ENCODE results near the gene DISP3.
"Not testable (repeated sequence)": the region's sequence is repeated elsewhere in the genome, so short reads cannot be mapped to it uniquely, and the experiment has no call there.

DISP3 gene

DNA sequence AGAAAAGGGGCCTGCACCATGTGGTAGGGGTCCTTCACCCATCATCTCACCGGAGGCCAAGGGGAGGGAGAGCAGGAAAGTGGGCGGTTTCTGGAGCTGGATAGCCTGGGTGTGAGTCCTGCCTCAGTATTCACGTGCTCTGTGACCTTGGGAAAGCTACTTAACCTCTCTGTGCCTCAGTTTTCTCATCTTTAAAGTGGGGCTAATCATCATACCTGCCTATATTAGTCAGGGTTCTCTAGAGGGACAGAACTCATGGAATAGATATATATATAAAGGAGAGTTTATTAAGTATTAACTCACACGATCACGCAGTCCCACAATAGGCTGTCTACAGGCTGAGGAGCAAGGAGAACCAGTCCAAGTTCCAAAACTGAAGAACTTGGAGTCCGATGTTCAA is 96.6 kb downstream of the DISP3 start:
- TF ChIP-seq, protein P1, sequence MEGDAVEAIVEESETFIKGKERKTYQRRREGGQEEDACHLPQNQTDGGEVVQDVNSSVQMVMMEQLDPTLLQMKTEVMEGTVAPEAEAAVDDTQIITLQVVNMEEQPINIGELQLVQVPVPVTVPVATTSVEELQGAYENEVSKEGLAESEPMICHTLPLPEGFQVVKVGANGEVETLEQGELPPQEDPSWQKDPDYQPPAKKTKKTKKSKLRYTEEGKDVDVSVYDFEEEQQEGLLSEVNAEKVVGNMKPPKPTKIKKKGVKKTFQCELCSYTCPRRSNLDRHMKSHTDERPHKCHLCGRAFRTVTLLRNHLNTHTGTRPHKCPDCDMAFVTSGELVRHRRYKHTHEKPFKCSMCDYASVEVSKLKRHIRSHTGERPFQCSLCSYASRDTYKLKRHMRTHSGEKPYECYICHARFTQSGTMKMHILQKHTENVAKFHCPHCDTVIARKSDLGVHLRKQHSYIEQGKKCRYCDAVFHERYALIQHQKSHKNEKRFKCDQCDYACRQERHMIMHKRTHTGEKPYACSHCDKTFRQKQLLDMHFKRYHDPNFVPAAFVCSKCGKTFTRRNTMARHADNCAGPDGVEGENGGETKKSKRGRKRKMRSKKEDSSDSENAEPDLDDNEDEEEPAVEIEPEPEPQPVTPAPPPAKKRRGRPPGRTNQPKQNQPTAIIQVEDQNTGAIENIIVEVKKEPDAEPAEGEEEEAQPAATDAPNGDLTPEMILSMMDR (conservative IDR thresholded peaks at IDR 0.05), result no peak
- H3K27ac ChIP-seq, result no peak overlapping the region

DNA sequence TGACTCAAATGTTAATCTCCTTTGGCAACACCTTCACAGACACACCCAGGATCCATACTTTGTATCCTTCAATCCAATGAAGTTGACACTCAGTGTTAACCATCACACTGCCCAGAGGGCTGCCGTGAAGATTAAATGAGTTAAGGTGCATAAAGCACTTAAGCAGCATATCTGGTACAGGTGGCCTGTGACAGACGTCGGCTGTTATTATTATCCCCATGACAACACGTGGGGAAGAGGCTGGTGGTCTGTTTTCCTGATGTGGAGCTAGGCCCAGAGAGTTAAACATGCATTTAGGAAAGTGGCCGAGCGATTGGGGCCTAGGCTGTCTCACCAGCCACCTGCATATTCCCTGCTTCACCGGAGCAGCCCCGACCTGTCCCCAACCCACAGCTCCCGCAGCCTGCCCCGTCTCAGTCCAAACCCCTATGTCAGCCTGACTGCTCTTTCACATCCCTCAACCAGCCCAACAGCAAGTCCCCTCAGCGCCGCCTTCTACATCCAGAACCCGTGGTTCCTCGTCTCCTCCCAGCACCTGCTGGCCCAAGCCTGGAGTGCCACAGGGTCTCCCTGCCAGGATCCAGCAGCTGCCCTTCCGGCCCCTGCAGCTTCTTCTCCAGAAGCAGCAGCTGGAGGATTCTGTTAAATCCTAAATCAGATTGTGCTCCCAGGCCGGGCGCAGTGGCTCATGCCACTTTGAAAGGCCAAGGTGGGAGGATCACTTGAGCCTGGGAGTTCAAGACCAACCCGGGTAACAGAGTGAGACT is 97.3 kb downstream of the DISP3 start:
- TF ChIP-seq, protein P1 (conservative IDR thresholded peaks at IDR 0.05), result no peak
- H3K27ac ChIP-seq, result no peak overlapping the region

DNA sequence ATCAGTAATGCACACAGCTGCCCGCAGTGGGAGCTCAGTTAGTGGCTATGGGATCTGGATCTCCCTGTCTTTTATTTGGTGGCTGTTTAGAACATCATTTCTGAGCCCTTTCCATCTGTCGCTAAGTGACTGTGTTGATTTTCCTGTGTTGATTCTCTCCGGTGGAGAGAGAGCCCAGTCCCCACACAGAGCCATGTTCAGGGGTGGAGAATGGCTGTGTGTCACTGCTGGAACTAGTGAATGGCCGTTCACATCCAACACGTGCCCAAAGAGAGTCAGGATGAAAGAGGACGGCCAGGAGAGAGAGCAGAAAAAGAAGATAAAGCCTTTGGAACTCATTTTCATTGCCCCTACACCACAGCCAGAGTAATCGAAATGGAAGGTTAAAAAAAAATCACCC is 99.0 kb downstream of the DISP3 start:
- TF ChIP-seq, protein P1 (conservative IDR thresholded peaks at IDR 0.05), result no peak
- no peak overlapping the region for H3K27ac ChIP-seq

DNA sequence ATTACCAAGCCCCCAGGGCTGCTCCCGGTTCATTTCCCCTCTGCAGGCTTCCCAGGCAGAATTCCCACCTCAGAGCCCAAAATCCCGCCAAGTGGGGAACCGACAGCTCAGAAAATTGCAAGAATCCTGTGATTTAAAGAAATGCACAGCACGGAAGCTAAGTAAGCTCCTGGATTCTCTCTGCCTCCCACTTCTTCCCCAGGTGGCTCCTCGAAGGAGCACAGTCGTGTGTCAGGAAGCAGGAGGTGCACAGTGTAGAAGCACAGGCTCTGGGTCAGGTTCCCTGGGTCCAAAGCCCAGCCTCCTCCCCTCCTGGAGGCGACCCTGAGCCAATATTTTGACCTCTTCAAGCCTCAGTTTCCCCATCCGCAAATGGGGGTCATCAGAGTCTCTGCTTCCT is 100.6 kb downstream of the DISP3 start:
- no peak overlapping the region for H3K27ac ChIP-seq
- TF ChIP-seq, protein P1 (conservative IDR thresholded peaks at IDR 0.05), result no peak

DNA sequence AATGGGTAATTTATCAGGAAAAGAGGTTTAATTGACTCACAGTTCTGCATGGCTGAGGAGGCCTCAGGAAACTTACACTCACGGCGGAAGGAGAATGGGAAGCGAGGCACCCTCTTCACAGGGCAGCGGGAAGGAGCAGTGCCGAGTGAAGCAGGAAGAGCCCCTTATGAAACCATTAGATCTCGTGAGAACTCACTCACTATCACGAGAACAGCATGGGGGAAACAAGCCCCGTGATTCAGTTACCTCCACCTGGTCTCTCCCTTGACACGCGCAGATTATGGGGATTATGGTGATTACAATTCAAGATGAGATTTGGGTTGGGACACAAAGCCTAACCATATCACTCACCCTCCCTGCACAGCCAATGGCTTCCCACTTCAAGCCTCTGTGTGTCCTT is 101.1 kb downstream of the DISP3 start:
- not testable (repeated sequence) for H3K27ac ChIP-seq

DNA sequence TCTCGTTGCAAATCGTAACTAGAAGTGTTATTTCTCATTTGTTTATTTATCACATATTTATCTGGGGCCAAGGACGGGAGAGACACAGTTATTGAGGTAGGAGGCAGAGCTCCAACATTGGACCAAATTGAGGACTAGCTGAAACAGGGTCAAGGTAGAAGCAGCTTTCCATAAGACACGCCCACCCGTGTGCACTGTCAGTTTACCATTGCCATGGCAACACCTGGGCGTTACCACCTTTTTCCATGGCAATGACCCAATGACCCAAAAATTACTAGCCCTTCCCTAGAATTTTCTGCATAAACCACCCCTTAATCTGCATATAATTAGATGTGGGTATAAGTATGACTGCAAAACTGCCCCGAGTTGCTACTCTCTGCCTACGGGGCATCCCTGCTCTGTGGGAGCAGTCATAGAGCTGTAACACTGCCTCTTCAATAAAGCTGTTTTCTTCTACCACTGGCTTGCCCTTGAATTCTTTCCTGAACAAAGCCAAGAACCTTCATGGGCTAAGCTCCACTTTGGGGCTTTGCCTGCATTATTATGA is 102.6 kb downstream of the DISP3 start:
- no peak overlapping the region for H3K27ac ChIP-seq
- TF ChIP-seq, protein P1 (conservative IDR thresholded peaks at IDR 0.05), result no peak

DNA sequence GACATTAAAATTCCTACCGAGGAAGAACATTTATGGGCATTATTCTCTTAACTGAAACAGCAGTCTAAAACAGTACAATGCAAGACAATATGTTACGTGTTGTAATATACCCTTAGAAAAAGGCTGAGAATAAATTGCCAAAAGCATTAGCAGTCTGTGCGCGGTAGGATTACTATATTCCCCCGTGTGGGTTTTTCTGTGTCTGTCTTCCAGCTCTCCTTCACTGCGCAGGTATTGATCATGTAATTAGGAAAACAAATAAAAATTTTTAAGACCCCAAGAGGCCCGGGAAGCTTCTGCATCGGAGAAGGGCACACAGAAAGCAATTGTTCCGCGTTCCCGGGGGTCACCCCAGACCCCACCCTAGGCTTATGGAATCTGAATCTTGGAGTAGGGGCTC is 106.4 kb downstream of the DISP3 start:
- TF ChIP-seq, protein P1 (conservative IDR thresholded peaks at IDR 0.05), result no peak

More for the DNA sequence above, 106.4 kb downstream of the DISP3 start:
- no peak overlapping the region for H3K27ac ChIP-seq
